ENCODE results near the gene INKA2.

Gene INKA2

DNA sequence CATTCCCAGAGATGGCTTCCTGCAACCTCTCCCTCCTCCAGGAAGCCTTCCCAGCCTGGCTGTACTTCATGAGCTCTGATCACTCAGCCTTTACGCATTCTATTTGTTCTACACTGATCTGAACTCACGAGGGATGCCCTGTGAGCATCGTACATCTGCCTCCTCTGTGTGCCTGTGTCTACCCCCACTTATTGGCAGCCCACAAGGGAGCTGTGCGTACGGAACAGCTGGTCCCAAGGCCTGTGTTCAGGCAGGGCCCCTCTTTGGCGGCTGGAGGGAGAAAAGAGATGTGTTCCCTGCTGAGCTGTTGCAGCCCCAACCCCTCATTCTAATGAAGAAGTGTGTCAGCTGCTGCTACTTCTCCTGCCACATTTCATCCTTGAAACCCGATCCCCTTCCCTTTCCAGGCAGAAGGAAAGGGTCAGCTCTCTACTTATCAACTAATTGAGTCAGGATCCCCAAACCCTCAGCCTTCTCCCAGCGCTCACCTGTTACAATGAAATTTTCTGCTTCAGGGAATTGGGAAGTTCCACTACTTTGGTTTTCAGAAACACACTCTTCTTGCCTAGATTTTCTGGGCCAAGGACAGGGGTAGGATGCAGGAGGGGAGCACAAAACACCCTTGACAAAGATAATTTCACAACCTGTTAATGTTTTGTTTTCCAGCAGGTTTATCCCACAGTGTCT, 3.2 kb downstream of the INKA2 start:
- TF ChIP-seq, protein P1, sequence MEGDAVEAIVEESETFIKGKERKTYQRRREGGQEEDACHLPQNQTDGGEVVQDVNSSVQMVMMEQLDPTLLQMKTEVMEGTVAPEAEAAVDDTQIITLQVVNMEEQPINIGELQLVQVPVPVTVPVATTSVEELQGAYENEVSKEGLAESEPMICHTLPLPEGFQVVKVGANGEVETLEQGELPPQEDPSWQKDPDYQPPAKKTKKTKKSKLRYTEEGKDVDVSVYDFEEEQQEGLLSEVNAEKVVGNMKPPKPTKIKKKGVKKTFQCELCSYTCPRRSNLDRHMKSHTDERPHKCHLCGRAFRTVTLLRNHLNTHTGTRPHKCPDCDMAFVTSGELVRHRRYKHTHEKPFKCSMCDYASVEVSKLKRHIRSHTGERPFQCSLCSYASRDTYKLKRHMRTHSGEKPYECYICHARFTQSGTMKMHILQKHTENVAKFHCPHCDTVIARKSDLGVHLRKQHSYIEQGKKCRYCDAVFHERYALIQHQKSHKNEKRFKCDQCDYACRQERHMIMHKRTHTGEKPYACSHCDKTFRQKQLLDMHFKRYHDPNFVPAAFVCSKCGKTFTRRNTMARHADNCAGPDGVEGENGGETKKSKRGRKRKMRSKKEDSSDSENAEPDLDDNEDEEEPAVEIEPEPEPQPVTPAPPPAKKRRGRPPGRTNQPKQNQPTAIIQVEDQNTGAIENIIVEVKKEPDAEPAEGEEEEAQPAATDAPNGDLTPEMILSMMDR (IDR thresholded peaks at IDR 0.05; ENCODE audit: low read depth, low read length, missing control alignments): no peak
- in situ Hi-C loops (cut with HindIII; ENCODE audit: low sequenced_read_pairs): no loop called here
- H3K4me3 ChIP-seq (ENCODE audit: low read depth, low read length): no peak overlapping the region
- DNase-seq (ENCODE audit: low read depth): no peak

DNA sequence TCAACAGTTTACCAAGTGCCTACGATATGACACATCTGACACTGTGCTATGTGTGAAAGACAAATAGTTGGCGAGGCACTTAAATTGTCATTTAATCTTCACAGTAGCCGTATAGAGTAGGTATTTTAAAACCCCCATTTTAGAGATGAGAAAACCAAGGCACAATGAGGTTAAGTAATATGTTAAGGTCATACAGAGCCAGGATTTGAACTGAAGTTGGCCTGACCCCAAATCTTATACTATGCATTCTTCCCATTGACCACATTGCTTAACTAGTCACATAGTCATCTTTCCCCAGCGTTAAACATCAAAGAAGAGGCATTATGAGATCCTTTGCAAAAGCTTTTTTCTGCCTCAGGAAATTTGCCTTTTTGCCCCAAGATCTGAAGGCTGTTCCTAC, 3.9 kb downstream of the INKA2 start:
- in situ Hi-C loops (cut with HindIII; ENCODE audit: low sequenced_read_pairs): no loop called here
- H3K4me3 ChIP-seq (ENCODE audit: low read depth, low read length): no peak overlapping the region
- no peak for DNase-seq (ENCODE audit: low read depth)
- TF ChIP-seq, protein P1 (IDR thresholded peaks at IDR 0.05; ENCODE audit: low read depth, low read length, missing control alignments): no peak

DNA sequence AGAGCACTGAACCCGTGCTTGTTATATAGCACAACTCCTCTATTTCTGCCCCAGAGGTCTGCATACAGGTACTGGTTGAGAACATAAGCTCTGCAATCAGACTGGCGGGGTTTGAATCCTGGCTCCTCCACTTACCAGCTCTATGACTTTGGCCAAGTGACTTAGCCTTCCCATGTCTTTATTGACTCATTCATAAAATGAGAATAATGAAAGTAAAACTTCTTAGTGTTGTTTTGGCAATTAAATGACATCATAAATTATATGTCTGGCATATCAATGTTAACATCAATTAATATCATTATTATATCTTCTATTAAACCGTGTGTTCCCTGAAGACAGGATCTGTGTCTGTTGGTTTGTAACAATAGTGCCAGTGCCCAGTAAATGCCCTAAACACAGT, 4.3 kb downstream of the INKA2 start:
- H3K4me3 ChIP-seq (ENCODE audit: low read depth, low read length): no peak overlapping the region
- in situ Hi-C loops (cut with HindIII; ENCODE audit: low sequenced_read_pairs): loop anchor here (5.0 kb wide), 1 partner anchor 43 kb away; no protein-coding TSS in a partner anchor
- TF ChIP-seq, protein P1 (IDR thresholded peaks at IDR 0.05; ENCODE audit: low read depth, low read length, missing control alignments): no peak
- DNase-seq (ENCODE audit: low read depth): no peak

DNA sequence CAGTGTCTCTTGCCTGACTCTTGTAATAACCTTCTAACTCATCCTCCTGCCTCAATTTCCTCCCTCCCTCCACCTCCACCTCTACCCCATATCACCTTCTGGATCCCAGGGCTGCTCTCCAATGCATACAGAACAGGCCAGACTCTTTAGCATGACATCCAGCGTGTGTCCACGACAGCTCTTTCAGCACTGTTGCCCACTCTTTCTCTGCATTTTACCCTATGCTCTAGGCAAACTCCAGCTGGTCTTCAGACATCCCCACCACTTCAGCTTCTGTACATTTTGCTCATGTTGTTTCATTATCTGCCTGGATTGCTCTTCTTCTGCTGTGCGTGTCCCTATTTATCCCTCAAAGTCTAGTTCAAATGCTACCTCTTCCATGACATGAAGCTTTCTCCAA, 4.8 kb downstream of the INKA2 start:
- H3K4me3 ChIP-seq (ENCODE audit: low read depth, low read length): no peak overlapping the region
- DNase-seq (ENCODE audit: low read depth): no peak
- in situ Hi-C loops (cut with HindIII; ENCODE audit: low sequenced_read_pairs): loop anchor here (5.0 kb wide), 1 partner anchor 42 kb away; no protein-coding TSS in a partner anchor
- TF ChIP-seq, protein P1 (IDR thresholded peaks at IDR 0.05; ENCODE audit: low read depth, low read length, missing control alignments): no peak

DNA sequence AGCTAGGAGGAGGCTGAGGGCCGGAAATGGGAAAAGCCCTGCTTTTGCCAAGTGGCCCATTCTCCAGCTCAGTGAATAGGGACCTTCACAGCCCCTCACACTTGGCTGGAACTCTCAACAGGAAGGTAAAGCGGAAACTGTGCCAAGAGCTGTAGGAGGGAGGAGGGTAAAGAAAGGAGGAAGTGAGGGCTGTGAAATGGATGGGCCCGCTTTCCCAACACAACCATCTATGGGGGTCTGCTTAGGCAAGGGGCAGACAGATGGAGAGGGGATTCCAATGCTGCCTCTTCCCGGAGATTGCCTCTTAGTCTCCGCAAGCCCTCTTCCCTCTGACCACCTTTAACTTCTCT, 5.2 kb downstream of the INKA2 start:
- no peak overlapping the region for H3K4me3 ChIP-seq (ENCODE audit: low read depth, low read length)
- in situ Hi-C loops (cut with HindIII; ENCODE audit: low sequenced_read_pairs): loop anchor here (5.0 kb wide), 1 partner anchor 42 kb away; no protein-coding TSS in a partner anchor
- no peak for DNase-seq (ENCODE audit: low read depth)
- TF ChIP-seq, protein P1 (IDR thresholded peaks at IDR 0.05; ENCODE audit: low read depth, low read length, missing control alignments): no peak

DNA sequence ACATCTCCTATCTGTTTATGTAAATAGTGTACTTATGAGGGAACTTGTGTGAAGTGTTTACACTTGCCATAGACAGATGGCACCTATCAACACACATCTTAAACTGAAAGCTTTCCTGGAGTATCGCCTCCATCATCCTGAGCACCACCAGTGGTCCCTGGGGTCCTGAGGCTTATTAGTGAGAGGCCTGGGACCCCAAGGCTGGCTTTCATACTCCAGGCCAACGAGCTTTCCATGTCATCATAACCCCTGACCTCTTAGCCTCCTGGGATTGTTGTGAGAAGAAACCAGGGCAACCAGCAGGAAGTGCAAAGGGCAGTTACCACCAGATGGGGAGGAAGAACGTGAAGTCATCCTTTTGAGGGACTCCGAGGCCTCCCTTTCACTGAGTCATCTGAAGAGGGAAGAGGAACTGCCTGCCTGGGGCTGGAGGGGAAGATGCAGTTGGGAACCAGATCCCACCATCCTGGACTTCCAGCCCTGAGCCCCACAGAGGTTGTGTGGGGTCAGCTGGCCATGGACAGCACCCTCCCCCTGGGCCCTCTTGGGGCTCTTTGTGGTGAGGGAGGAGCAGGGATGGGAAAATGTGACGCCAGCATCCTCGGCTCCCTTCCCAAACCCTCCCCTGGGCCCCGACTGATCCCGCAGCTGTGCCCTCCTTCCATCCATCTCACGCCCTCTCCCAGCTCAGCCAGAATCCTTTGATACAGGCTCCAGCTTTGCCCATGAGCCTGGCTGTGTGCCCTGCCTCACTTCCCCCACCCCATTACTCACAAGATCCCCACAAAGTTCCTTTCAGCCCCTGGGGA, 5.8 kb downstream of the INKA2 start:
- TF ChIP-seq, protein P1 (IDR thresholded peaks at IDR 0.05; ENCODE audit: low read depth, low read length, missing control alignments): no peak
- no peak for DNase-seq (ENCODE audit: low read depth)
- no peak overlapping the region for H3K4me3 ChIP-seq (ENCODE audit: low read depth, low read length)
- in situ Hi-C loops (cut with HindIII; ENCODE audit: low sequenced_read_pairs): loop anchor here (5.0 kb wide), 1 partner anchor 41 kb away; no protein-coding TSS in a partner anchor
